Measurements from ENCODE around the gene RPL6.
A peak's percentile ranks its signal among the peaks of the same experiment; 100 is the strongest.
"Not testable (repeated sequence)": the region's sequence is repeated elsewhere in the genome, so short reads cannot be mapped to it uniquely, and the experiment has no call there.

Gene RPL6

GRCh38 chr12:112409064-112409905 lies at the start of gene RPL6:
TSS of gene RPL6 (minus strand) at chr12:112409605. CDS start at chr12:112408656, 949 bp downstream.
- peak; percentile 97 for DNase-seq

- no peak for DNase-seq
Observed at GRCh38 chr12:112458751-112459150, 49.3 kb upstream of the RPL6 start.

- DNase-seq, result no peak
Observed at GRCh38 chr12:112458330-112458729, 48.9 kb upstream of the RPL6 start.

GRCh38 chr12:112457142-112457541 lies 47.7 kb upstream of the RPL6 start:
- DNase-seq, result not testable (repeated sequence)

- DNase-seq, result no peak
Observed at GRCh38 chr12:112456029-112456428, 46.6 kb upstream of the RPL6 start.

GRCh38 chr12:112450725-112451124 lies 41.3 kb upstream of the RPL6 start:
- peak; percentile 11 for DNase-seq

GRCh38 chr12:112448165-112448564 lies 38.8 kb upstream of the RPL6 start:
- not testable (repeated sequence) for DNase-seq

- DNase-seq, result no peak
Observed at GRCh38 chr12:112447106-112447505, 37.7 kb upstream of the RPL6 start.

GRCh38 chr12:112446008-112446725 lies 36.8 kb upstream of the RPL6 start:
- DNase-seq, result no peak

- no peak for DNase-seq
Observed at GRCh38 chr12:112443916-112444315, 34.5 kb upstream of the RPL6 start.

- DNase-seq, result not testable (repeated sequence)
Observed at GRCh38 chr12:112440653-112441052, 31.2 kb upstream of the RPL6 start.

- DNase-seq, result no peak
Observed at GRCh38 chr12:112439769-112440168, 30.4 kb upstream of the RPL6 start.

GRCh38 chr12:112438645-112439044 lies 29.2 kb upstream of the RPL6 start:
- not testable (repeated sequence) for DNase-seq

GRCh38 chr12:112433551-112433950 lies 24.1 kb upstream of the RPL6 start:
- DNase-seq, result no peak

- DNase-seq, result no peak
Observed at GRCh38 chr12:112431965-112432364, 22.6 kb upstream of the RPL6 start.

- no peak for DNase-seq
Observed at GRCh38 chr12:112430929-112431328, 21.5 kb upstream of the RPL6 start.

- DNase-seq, result no peak
Observed at GRCh38 chr12:112427760-112428159, 18.4 kb upstream of the RPL6 start.

- DNase-seq, result no peak
Observed at GRCh38 chr12:112425582-112426382, 16.4 kb upstream of the RPL6 start.

- no peak for DNase-seq
Observed at GRCh38 chr12:112424126-112424525, 14.7 kb upstream of the RPL6 start.

- no peak for DNase-seq
Observed at GRCh38 chr12:112422531-112422930, 13.1 kb upstream of the RPL6 start.

GRCh38 chr12:112421363-112421762 lies 12.0 kb upstream of the RPL6 start:
- no peak for DNase-seq

- no peak for DNase-seq
Observed at GRCh38 chr12:112420740-112421139, 11.3 kb upstream of the RPL6 start.

All from eye (tissue), 1 donor.